ENCODE results near the gene ITPR1.

Gene ITPR1

DNA sequence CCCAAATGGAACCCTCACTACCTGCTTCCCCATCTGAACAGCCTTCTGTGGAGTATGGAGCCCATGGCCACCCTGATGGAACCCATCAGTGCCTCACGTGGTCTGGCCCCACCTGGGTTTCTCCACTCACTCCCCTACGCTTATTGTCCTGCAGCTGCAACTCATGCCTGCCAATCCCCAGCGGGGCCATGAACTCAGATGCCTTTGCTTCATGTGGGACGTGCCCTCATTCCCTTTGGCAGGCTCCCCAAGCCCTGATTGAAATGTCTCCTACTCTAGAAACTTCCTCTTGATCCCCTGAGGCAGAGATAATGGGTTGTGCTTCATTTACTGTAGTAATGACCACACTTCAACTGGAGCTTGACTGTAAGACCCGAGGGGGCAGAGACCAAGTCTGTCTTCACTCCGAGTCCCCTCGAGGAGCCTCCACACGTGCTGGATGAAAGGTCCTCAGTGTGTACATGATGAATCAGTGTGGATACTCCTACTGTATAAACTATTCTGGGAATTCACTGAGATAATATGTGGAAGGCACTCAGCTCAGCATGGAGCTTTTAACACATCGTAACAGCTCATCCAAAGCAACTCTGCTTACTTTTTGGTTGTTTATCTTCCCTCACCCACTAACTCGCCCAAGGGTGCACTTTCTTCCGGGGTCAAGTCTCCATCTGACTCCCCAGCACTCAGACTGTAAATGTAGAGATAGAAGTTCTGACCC lies 253.3 kb downstream of the ITPR1 start:
- TF ChIP-seq ZFP30 (CRISPR knock-in tag; IDR thresholded peaks at IDR 0.05) (no peak), PPARA (CRISPR knock-in tag; IDR thresholded peaks at IDR 0.05; ENCODE audit: borderline replicate concordance) (no peak), ESRRG (CRISPR knock-in tag; IDR thresholded peaks at IDR 0.05) (no peak), ZFP3 (CRISPR knock-in tag; IDR thresholded peaks at IDR 0.05) (no peak), ZNF8 (CRISPR knock-in tag; IDR thresholded peaks at IDR 0.05) (no peak), ZNF70 (CRISPR knock-in tag; IDR thresholded peaks at IDR 0.05) (no peak), SNAI2 (CRISPR knock-in tag; IDR thresholded peaks at IDR 0.05) (no peak), ZNF565 (CRISPR knock-in tag; conservative IDR thresholded peaks at IDR 0.05; ENCODE audit: low read depth) (no peak), ZC3H10 (CRISPR knock-in tag; IDR thresholded peaks at IDR 0.05) (no peak), TSHZ2 (CRISPR knock-in tag; IDR thresholded peaks at IDR 0.05) (no peak), GLIS3 (CRISPR knock-in tag; IDR thresholded peaks at IDR 0.05) (no peak), ARNTL (CRISPR knock-in tag; IDR thresholded peaks at IDR 0.05; ENCODE audit: borderline replicate concordance, low read depth) (no peak), OSR1 (CRISPR knock-in tag; IDR thresholded peaks at IDR 0.05) (no peak), RARB (CRISPR knock-in tag; IDR thresholded peaks at IDR 0.05) (no peak), PATZ1 (CRISPR knock-in tag; IDR thresholded peaks at IDR 0.05; ENCODE audit: borderline replicate concordance) (no peak)
- TF ChIP-seq, protein P1, sequence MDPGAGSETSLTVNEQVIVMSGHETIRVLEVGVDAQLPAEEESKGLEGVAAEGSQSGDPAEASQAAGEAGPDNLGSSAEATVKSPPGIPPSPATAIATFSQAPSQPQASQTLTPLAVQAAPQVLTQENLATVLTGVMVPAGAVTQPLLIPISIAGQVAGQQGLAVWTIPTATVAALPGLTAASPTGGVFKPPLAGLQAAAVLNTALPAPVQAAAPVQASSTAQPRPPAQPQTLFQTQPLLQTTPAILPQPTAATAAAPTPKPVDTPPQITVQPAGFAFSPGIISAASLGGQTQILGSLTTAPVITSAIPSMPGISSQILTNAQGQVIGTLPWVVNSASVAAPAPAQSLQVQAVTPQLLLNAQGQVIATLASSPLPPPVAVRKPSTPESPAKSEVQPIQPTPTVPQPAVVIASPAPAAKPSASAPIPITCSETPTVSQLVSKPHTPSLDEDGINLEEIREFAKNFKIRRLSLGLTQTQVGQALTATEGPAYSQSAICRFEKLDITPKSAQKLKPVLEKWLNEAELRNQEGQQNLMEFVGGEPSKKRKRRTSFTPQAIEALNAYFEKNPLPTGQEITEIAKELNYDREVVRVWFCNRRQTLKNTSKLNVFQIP (CRISPR knock-in tag; IDR thresholded peaks at IDR 0.05; ENCODE audit: borderline replicate concordance, low read depth) = no peak
- TF ChIP-seq, protein P2, sequence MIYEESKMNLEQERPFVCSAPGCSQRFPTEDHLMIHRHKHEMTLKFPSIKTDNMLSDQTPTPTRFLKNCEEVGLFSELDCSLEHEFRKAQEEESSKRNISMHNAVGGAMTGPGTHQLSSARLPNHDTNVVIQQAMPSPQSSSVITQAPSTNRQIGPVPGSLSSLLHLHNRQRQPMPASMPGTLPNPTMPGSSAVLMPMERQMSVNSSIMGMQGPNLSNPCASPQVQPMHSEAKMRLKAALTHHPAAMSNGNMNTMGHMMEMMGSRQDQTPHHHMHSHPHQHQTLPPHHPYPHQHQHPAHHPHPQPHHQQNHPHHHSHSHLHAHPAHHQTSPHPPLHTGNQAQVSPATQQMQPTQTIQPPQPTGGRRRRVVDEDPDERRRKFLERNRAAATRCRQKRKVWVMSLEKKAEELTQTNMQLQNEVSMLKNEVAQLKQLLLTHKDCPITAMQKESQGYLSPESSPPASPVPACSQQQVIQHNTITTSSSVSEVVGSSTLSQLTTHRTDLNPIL (CRISPR knock-in tag; IDR thresholded peaks at IDR 0.05; ENCODE audit: low read depth) = no peak
- TF ChIP-seq, protein P3, sequence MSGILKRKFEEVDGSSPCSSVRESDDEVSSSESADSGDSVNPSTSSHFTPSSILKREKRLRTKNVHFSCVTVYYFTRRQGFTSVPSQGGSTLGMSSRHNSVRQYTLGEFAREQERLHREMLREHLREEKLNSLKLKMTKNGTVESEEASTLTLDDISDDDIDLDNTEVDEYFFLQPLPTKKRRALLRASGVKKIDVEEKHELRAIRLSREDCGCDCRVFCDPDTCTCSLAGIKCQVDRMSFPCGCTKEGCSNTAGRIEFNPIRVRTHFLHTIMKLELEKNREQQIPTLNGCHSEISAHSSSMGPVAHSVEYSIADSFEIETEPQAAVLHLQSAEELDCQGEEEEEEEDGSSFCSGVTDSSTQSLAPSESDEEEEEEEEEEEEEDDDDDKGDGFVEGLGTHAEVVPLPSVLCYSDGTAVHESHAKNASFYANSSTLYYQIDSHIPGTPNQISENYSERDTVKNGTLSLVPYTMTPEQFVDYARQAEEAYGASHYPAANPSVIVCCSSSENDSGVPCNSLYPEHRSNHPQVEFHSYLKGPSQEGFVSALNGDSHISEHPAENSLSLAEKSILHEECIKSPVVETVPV (CRISPR knock-in tag; IDR thresholded peaks at IDR 0.05) = no peak
- ATAC-seq = no peak

DNA sequence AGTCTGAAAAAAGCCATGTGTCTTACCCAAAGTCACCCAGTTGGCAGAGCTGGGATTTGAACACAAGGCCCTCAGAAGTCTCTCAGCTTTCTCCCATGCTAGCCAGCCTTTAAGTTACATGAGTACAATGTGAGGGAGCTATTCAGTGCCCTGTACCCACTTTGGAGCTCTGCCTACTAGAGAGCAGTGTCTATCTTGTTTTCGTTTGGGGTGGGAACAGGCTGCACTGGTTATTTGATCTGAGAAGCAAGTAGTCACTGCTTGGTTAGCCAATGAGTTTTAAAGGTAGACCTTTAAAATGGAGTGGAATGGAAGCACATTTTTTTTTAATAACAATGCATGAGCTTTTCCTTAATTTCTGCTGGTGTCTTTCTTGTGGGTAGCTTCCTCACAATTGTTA lies 255.0 kb downstream of the ITPR1 start:
- ATAC-seq = no peak
- TF ChIP-seq PATZ1 (CRISPR knock-in tag; IDR thresholded peaks at IDR 0.05; ENCODE audit: borderline replicate concordance) = no peak
- TF ChIP-seq, protein P1 (CRISPR knock-in tag; IDR thresholded peaks at IDR 0.05; ENCODE audit: borderline replicate concordance, low read depth) = no peak
- no peak for TF ChIP-seq ZFP3 (CRISPR knock-in tag; IDR thresholded peaks at IDR 0.05)
- no peak for TF ChIP-seq ARNTL (CRISPR knock-in tag; IDR thresholded peaks at IDR 0.05; ENCODE audit: borderline replicate concordance, low read depth)

Measured in SK-N-SH treated with all-trans-retinoic acid at 6 μM for 48 hours (cell line).